CD4-positive, alpha-beta T cell treated with Interleukin-6 for 4 hours (primary cell): Measurements from ENCODE around the gene SLCO2B1.

Experiments
- DNase-seq: peaks from one replicate; pipeline ENCODE4 v3.0.0-alpha.2; 2020; ENCODE audit warnings: mixed read lengths

The SLCO2B1 gene

GRCh38 chr11:75163921-75164849 lies 13.3 kb downstream of the SLCO2B1 start:
- DNase-seq, result no peak

GRCh38 chr11:75165721-75166120 lies 14.8 kb downstream of the SLCO2B1 start:
- no peak for DNase-seq

- DNase-seq, result no peak
These were observed 15.9 kb downstream of the SLCO2B1 start for GRCh38 chr11:75166791-75167190.

- DNase-seq, result no peak
These were observed 16.7 kb downstream of the SLCO2B1 start for GRCh38 chr11:75167617-75168016.

- no peak for DNase-seq
These were observed 18.4 kb downstream of the SLCO2B1 start for GRCh38 chr11:75169101-75169885.

- DNase-seq, result no peak
These were observed 19.8 kb downstream of the SLCO2B1 start for GRCh38 chr11:75170516-75171201.

GRCh38 chr11:75173336-75173735 lies 22.4 kb downstream of the SLCO2B1 start:
- DNase-seq, result no peak

GRCh38 chr11:75174781-75175370 lies 24.0 kb downstream of the SLCO2B1 start:
- DNase-seq, result peak; percentile 8

GRCh38 chr11:75182664-75183063 lies 31.8 kb downstream of the SLCO2B1 start:
- no peak for DNase-seq

GRCh38 chr11:75184051-75184450 lies 33.1 kb downstream of the SLCO2B1 start:
- no peak for DNase-seq

- DNase-seq, result no peak
These were observed 34.0 kb downstream of the SLCO2B1 start for GRCh38 chr11:75184757-75185425.

- no peak for DNase-seq
These were observed 35.0 kb downstream of the SLCO2B1 start for GRCh38 chr11:75185866-75186265.

- DNase-seq, result no peak
These were observed 36.1 kb downstream of the SLCO2B1 start for GRCh38 chr11:75186999-75187398.

GRCh38 chr11:75188671-75189070 lies 37.8 kb downstream of the SLCO2B1 start:
- no peak for DNase-seq

- no peak for DNase-seq
These were observed 38.2 kb downstream of the SLCO2B1 start for GRCh38 chr11:75189108-75189507.

- no peak for DNase-seq
These were observed 39.0 kb downstream of the SLCO2B1 start for GRCh38 chr11:75189911-75190310.

GRCh38 chr11:75190652-75191329 lies 39.9 kb downstream of the SLCO2B1 start:
- no peak for DNase-seq

GRCh38 chr11:75191330-75191717 lies 40.4 kb downstream of the SLCO2B1 start:
- DNase-seq, result no peak

- DNase-seq, result no peak
These were observed 42.4 kb downstream of the SLCO2B1 start for GRCh38 chr11:75193271-75193670.

- DNase-seq, result no peak
These were observed 42.8 kb downstream of the SLCO2B1 start for GRCh38 chr11:75193711-75194110.

GRCh38 chr11:75194147-75194546 lies 43.2 kb downstream of the SLCO2B1 start:
- DNase-seq, result no peak
